Measurements from ENCODE around the gene DBH. TPM values are rescaled to one million over a fixed set of nuclear protein-coding genes. Genes with fewer than 3 reads are reported as not detected.

DBH gene
- not detected in 2 replicates for total RNA-seq

GRCh38 chr9:133635533-133636531, at the start of gene DBH:
Gene DBH (plus strand): TSS chr9:133636363. CDS start chr9:133636372, 9 bp downstream.

GRCh38 chr9:133609311-133610098, 26.7 kb upstream of the DBH start, which contains the start of gene FAM163B:
Gene FAM163B (minus strand): TSS chr9:133609389. CDS start chr9:133580223, 29,166 bp downstream.

Other genes starting within 250 kb of the DBH start
- 10.8 and 15.6 TPM in 2 replicates for gene REXO4, start 218.4 kb upstream of the DBH start, total RNA-seq
- 0.21 and 1.4 TPM in 2 replicates for gene ADAMTS13, start 214.0 kb upstream of the DBH start, total RNA-seq
- gene CACFD1, start 176.4 kb upstream of the DBH start, total RNA-seq, result 5.5 and 6.7 TPM in 2 replicates
- 1.9 and 37.6 TPM in 2 replicates for gene SLC2A6, start 157.3 kb upstream of the DBH start, total RNA-seq
- gene MYMK, start 111.4 kb upstream of the DBH start, total RNA-seq, result not detected in 2 replicates
- under 0.01 TPM in 1 of 2 replicates, not detected in the other for gene ADAMTSL2, start 101.7 kb upstream of the DBH start, total RNA-seq
- not detected in 2 replicates for gene FAM163B, start 27.0 kb upstream of the DBH start, total RNA-seq
- gene SARDH, start 102.0 kb downstream of the DBH start, total RNA-seq, result 0.85 and 0.96 TPM in 2 replicates

Measured in tracheal epithelial cell (primary cell).